Ectodermal cell (in vitro differentiated cells): Measurements from ENCODE around the gene LYVE1. TPM values are rescaled to one million over a fixed set of nuclear protein-coding genes. Genes with fewer than 3 reads are reported as not detected.

Experiments
- H3K27ac ChIP-seq: 2 replicates; pipeline ENCODE4 v1.7.0; 2013; ENCODE audit warnings: mild to moderate bottlenecking, low read depth, low read length; ENCODE audit not compliant: insufficient read depth, poor library complexity, severe bottlenecking
- H3K27me3 ChIP-seq: 2 replicates; pipeline ENCODE4 v1.7.0; 2013; ENCODE audit warnings: mild to moderate bottlenecking, low read length; ENCODE audit not compliant: insufficient read depth, control insufficient read depth, poor library complexity, severe bottlenecking
- H3K36me3 ChIP-seq: one replicate; pipeline ENCODE4 v1.7.0; 2013; ENCODE audit warnings: low read length; ENCODE audit not compliant: control insufficient read depth, insufficient read depth
- H3K4me1 ChIP-seq: one replicate; pipeline ENCODE4 v1.7.0; 2013; ENCODE audit warnings: low read length; ENCODE audit not compliant: control insufficient read depth, insufficient read depth
- H3K4me3 ChIP-seq: 2 replicates; pipeline ENCODE4 v1.7.0; 2013; ENCODE audit warnings: low read depth, low read length, control low read depth; ENCODE audit not compliant: insufficient read depth
- H3K9me3 ChIP-seq: 2 replicates; pipeline ENCODE4 v1.7.0; 2013; ENCODE audit warnings: mild to moderate bottlenecking, low read length, moderate library complexity; ENCODE audit not compliant: control insufficient read depth
- WGBS, 2 experiments: methylation state at CpG; one replicate each; pipeline ENCODE4 v1.1.7; 2013; ENCODE audit warnings: missing lambda C conversion rate in 2 of 2; 5-methylcytosine and 5-hydroxymethylcytosine counted together
- polyA plus RNA-seq, 4 experiments: library from polyadenylated mRNA; stranded (reverse); fragments of 50-300 nt; gene quantifications; one replicate each; pipeline ENCODE4 v1.2.3, GENCODE V29; 2013

The LYVE1 gene, protein sequence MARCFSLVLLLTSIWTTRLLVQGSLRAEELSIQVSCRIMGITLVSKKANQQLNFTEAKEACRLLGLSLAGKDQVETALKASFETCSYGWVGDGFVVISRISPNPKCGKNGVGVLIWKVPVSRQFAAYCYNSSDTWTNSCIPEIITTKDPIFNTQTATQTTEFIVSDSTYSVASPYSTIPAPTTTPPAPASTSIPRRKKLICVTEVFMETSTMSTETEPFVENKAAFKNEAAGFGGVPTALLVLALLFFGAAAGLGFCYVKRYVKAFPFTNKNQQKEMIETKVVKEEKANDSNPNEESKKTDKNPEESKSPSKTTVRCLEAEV
- not detected for polyA plus RNA-seq (2013, experiment 1 of 4)
- not detected for polyA plus RNA-seq (2013, experiment 2 of 4)
- polyA plus RNA-seq (2013, experiment 3 of 4) = not detected
- polyA plus RNA-seq (2013, experiment 4 of 4) = not detected

DNA sequence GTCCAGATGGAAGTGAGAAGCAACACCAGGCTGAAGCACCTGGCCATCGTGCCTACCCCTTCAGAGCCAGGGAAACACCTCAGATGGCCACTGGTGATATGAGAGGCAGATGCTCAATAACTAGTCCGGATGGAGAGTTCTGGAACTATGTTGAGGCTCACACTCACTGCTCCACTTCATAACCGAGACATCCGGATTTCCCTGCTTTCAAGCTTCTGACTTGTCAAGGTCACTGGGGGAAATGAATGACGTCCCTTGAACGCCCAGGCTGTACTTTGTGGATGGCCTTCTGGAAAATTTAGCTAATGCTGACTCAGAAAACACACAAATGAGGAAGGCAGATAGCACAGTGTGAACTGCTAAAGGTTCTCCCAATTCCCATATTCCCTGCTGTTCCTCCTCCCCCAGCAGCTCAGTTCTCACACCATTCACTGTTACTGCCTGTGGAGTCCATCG is at the start of gene LYVE1:
TSS of gene LYVE1 (minus strand) at position 180 of the 456 bp plus-strand sequence. CDS start at position 47, 133 bp downstream.
- H3K4me3 ChIP-seq = no peak within 1 kb of the TSS
- H3K4me1 ChIP-seq = no peaks in the 10 kb centered on the region
- no peaks in the 10 kb centered on the region for H3K9me3 ChIP-seq
- no peaks in the 10 kb centered on the region for H3K27me3 ChIP-seq
- no peaks in the 10 kb centered on the region for H3K36me3 ChIP-seq
- H3K27ac ChIP-seq = no peak within 1 kb of the TSS
- WGBS, 2 experiments = 88 to 91% methylated on average over 7 of the region's 7 CpGs

DNA sequence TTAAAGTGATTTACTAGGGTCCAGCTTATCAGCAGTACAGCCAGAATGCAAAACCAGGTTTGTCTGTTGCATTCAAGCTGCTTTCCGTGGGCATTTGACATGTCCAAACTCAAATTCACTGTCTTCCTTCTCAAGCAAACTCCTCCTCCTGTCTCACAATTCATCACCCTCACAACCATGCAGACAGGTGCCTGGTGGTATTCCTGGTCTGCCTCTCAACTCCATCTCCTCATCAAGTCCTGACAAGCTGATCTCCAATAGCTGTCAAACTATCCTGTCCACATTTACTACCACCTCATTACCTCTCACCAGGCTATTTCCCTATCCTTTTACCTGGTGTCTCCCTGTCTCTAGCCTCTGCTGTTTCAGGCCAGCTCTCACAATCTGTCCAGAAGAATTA is 49.1 kb upstream of the LYVE1 start:
- WGBS, 2 experiments = 89 to 90% methylated on average over 1 of the region's 1 CpG
- Histone ChIP-seq H3K36me3 (no peaks in the 10 kb centered on the region), H3K27me3 (no peaks in the 10 kb centered on the region), H3K9me3 (no peaks in the 10 kb centered on the region), H3K4me1 (no peaks in the 10 kb centered on the region), H3K27ac (no peak overlapping the region), H3K4me3 (no peak overlapping the region)

DNA sequence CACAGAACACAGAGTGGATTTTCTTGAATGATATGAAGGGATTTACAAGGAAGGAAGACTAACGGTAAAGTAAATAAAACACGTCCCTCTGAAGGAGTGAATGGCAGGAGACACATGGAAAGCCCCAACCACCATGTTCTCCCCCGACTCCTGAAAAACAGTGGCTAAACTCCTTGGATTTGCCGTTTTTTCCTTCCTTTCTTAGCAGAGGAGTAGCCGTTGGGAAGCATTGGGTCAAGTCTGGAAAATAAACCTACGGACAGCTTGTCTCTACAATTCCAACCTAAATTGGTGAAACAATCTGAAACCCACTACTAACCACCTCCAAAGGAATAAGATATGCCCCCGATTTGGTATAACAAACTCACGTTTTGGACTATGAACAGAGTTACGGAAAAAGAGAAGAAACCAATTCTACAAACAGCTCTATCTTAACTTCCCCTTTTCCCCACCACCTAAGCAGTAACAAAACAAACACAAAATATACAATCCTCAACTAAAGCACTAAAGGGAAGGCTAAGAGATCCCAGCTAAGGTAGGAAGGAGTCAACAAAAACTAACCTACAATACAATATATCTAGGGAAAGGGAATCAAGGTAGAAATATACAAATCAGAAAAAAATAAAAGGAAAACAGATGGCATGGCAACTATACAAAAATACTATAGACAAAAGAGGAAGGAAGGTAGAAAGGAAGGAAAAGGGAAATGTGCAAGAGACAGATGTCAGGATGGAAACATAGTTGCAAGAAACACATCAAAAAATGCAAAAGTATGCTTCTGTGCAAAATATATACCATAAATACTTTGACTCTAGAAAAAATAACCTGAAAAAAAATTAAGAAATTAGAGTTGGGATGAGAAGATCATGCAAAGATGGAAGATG is 43.8 kb upstream of the LYVE1 start:
- H3K27ac ChIP-seq = no peak overlapping the region
- no peaks in the 10 kb centered on the region for H3K9me3 ChIP-seq
- WGBS, 2 experiments = 91 to 93% methylated on average over 9 of the region's 9 CpGs
- no peaks in the 10 kb centered on the region for H3K27me3 ChIP-seq
- H3K4me1 ChIP-seq = no peaks in the 10 kb centered on the region
- no peak overlapping the region for H3K4me3 ChIP-seq
- H3K36me3 ChIP-seq = no peaks in the 10 kb centered on the region

DNA sequence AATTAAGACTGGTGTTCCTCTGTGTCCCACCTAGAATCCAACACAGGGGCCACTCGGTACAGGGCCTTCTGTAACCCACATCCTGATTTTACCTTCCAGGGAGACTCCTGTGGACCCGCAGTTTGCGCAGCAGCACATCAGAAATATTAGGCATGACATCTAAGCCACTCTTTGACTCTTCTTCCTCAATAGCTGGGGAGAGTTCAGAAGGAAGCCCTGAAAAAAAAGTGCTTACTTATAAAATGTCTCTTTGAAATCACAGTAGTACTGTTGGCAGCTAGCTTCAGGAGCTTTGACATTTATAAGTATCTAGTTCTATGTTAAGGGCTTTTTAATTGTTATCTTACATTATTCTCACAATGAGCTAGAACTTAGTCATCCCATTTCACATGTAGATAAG is 41.2 kb upstream of the LYVE1 start:
- Histone ChIP-seq H3K4me3 (no peak overlapping the region), H3K27me3 (no peaks in the 10 kb centered on the region), H3K27ac (no peak overlapping the region), H3K4me1 (peaks cover 8% of the 10 kb centered on the region), H3K9me3 (no peaks in the 10 kb centered on the region), H3K36me3 (no peaks in the 10 kb centered on the region)
- WGBS, 2 experiments = 92 to 99% methylated on average over 3 of the region's 3 CpGs

DNA sequence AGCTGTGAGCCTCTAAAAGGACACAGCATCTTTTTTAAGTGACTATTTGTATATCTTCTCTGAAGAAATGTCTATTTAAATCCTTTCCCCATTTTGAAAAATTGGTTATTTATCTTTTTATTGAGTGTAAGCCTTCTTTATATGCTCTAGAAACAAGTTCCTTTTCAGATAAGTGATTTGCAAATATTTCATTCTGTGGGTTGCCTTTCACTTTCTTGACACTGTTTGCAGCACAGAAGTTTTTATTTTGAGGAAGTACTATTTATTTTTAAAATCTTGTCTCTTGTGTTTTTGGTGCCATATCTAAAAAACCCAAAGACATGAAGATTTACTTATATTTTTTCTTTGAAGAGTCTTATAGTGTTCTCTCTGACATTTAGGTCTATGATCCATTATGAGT is 40.1 kb upstream of the LYVE1 start:
- Histone ChIP-seq H3K9me3 (no peaks in the 10 kb centered on the region), H3K27ac (no peak overlapping the region), H3K4me3 (no peak overlapping the region), H3K36me3 (no peaks in the 10 kb centered on the region), H3K27me3 (no peaks in the 10 kb centered on the region), H3K4me1 (peaks cover 8% of the 10 kb centered on the region)

DNA sequence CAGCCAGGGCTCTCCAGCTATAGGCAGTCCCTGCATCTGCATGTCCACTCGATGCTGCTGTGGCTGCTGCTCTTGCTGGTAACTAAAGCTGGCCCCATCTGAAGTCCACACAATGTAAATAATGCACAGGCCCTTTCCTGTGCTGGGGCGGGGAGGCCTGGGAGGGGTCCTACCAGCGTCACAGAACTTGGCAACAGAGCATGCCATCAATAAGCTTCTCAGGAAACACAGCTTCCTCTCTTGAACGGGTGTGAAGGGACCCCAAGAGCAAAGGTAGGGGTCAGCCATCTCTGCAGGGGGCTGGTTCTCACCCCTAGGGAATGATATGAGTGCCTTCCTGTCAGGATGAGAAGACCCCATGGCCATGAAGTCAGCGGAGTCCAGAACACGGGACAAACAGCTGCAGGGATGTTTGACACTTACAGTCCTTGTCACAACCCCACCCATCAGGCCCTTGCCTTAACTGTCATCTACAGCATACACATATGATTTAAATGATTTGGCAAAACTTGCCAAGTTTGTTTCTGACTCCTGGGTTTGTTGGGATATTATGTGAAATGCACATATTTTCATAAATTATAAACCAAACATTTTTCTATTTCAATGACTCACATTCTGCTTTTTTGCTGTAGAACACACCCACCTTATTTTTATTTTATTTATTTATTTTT is 39.1 kb upstream of the LYVE1 start:
- no peak overlapping the region for H3K4me3 ChIP-seq
- whole genome bisulfite sequencing, 2 experiments = 88 to 90% methylated on average over 6 of the region's 6 CpGs
- H3K36me3 ChIP-seq = no peaks in the 10 kb centered on the region
- H3K4me1 ChIP-seq = peaks cover 8% of the 10 kb centered on the region
- no peaks in the 10 kb centered on the region for H3K27me3 ChIP-seq
- H3K27ac ChIP-seq = no peak overlapping the region
- no peaks in the 10 kb centered on the region for H3K9me3 ChIP-seq

DNA sequence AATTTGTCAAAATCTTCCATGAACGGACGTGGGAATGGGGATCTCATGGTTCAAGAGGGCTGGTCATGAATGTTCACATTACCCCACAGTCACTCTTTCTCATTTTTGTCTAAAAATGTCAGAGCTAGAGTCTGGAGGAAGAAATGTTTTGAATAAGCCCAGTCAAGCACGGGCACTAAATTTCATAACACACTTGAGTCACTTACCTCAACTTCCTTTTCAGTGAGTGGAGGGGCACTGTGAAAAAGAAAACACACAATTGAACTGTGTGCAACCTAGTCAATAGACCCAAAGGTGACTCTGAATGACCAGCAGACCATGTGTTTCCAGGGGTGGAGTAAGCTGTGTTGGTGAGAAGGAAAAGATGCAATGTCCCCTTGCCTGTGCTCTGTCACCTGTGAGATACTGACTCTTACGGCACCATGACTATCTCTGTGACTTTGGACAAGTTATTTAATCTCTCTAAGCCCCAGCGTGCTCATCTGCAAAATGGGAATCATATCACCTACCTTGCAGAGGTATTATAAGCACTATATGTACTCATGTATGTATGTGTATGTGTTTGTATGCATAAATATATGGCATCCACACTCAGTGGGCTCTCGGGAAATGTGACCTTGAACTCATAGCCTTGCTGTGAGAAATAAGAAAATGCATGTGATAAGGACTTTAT is 38.2 kb upstream of the LYVE1 start:
- H3K4me3 ChIP-seq = no peak overlapping the region
- H3K9me3 ChIP-seq = no peaks in the 10 kb centered on the region
- no peaks in the 10 kb centered on the region for H3K27me3 ChIP-seq
- 83 to 89% methylated on average over 4 to 6 of the region's 6 CpGs for WGBS, 2 experiments
- H3K27ac ChIP-seq = no peak overlapping the region
- H3K36me3 ChIP-seq = no peaks in the 10 kb centered on the region
- peaks cover 8% of the 10 kb centered on the region for H3K4me1 ChIP-seq

DNA sequence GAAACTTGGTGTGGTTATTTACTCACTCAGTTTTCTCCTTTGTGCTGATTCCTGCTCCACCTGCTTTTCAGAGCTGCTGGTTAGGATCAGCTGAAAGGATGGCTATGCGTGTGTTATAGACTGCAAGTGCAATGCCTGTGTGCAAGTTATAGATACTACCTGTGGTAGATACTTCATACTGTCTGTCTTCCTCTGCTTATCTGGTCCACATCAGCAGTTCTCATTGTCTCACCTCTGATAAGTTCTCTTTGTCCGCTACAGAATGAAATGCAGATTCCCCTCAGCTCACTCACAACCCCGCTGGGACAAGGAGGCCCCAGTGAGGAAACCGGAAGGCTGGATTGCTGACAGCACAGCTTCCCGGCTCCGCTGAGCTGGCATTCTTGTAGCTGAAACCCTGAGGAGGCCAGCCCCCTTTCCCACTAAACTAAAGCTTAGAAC is 37.5 kb upstream of the LYVE1 start:
- Histone ChIP-seq H3K4me1 (peaks cover 8% of the 10 kb centered on the region), H3K9me3 (no peaks in the 10 kb centered on the region), H3K27ac (no peak overlapping the region), H3K4me3 (no peak overlapping the region), H3K36me3 (no peaks in the 10 kb centered on the region), H3K27me3 (no peaks in the 10 kb centered on the region)
- WGBS, 2 experiments = 42 to 43% methylated on average over 6 of the region's 6 CpGs

DNA sequence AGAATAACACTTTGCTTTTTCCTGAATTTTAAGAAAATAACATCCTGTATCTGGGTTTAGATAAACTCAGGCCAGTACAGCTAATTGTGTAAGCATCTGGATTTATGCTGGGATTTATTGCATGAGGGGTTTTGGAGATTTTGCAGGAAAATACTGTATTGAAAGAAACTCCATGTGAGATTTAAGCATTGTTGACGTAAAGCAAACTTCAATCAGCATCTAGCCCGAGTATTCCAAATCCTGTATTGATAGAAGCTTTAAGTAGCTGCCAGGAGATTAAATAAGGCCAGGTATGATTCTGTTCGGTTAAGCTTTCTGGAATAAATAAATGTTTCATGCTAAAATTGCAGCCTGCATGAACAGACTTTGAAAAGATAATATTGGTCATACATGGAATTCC is 36.3 kb upstream of the LYVE1 start:
- WGBS, 2 experiments = 94 to 96% methylated on average over 3 of the region's 3 CpGs
- Histone ChIP-seq H3K36me3 (no peaks in the 10 kb centered on the region), H3K27ac (no peak overlapping the region), H3K9me3 (no peaks in the 10 kb centered on the region), H3K4me1 (peaks cover 8% of the 10 kb centered on the region), H3K27me3 (no peaks in the 10 kb centered on the region), H3K4me3 (no peak overlapping the region)
